GM18870 (cell line): ENCODE data around the gene TMEM187.

Experiments
- ATAC-seq: cut with Tn5 transposase; IDR thresholded peaks from one replicate; pipeline ENCODE4 v1.9.1; 2021; ENCODE audit warnings: moderate library complexity; ENCODE audit not compliant: unreplicated experiment

TMEM187 gene

GRCh38 chrX:153995504-153995903 is 22.9 kb downstream of the TMEM187 start:
- no peak for ATAC-seq

DNA sequence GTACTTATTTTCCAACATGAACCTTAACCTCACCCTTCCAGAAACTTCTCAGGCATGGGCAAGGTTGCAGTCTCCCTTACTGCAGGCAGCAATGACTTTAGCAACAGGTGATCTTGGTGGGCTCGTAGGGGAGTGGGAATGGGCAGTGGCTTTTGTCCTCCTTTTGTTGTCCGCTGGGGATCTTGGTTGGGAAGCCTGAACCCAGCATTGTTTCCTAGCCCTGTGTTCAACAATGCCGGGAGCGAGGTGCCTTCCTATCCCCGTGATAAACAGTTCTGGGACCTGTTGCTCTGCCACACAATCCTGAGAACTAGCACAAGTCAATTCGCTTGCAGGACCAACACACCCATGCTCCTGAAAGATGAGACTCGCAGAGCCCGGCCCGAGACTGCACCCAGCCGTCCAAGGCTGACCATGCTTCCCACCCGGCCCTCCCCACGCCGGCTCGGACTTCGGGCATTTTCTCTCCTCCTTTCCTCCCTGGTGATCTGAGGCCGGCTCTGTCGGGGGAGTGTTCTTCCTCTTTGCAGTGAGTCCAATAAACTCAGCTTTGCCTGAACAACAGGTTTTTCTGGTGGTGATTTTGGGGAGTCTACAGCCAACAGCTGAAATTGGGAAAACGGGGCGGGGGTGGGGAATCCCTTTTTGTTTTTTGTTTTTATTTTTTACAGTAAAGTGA is 26.9 kb downstream of the TMEM187 start:
- ATAC-seq = no peak

DNA sequence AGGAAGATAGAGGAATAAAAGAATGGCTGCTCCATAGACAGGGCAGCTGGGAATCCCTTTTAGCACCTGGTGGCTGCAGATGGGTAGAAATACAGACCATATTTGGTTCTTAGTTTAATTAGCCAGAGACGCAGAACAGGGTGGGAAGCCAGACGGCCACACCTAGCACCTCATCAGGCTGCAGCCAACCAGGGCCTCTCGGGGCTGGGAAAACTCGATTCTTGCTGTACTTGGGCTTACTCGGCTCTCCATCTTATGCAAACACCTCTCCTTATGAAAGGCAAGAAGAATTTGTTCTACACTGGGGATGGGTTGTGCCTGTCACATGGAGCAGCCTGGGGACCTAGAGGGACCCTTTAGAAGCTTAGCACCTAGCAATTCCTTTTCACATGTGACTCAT is 27.5 kb downstream of the TMEM187 start:
- no peak for ATAC-seq

DNA sequence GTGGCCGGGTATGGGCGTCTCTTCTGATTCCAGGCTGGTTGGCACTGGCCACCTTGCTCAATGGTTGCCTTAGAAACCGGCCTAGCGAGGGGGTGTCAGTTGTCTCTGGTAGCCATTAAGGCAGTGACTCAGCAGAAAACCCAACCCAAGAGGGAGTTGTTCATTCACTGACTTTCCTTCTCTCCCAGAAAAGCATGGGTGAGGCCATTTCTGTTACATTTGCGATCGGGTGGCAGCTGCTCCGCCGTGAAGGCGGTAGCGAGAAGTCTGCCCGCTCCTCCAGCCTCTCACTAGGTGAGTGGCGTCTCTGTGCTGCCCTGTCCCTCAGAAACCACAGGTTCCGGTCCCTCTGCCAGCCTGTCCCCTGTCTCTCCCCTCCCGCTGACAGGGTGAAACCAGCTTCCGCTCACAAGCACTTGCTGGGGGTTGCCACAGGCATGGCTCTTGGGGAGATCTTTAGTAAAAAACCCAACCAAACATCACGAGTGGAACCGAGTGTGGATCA is 29.7 kb downstream of the TMEM187 start:
- no peak for ATAC-seq

DNA sequence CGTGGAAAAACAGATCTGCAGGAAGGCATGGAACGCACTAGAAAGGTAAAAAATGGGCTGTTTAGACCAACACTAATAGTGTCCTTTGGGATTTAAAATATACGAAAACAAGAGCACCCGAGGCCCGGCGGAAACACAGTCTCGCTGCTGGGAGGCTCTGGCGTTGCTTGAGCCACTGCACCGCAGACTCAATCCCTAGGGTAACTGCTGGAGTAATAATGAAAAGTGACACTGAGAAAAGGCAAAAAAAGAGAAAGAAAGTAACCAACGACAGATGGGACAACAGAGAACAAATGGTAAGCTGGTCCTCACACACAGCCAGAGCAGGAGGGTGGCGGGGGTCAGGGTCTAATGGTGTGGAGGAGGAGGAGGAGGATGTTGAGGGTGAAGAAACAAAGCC is 31.8 kb downstream of the TMEM187 start:
- no peak for ATAC-seq

GRCh38 chrX:154006947-154007346 is 34.4 kb downstream of the TMEM187 start:
- ATAC-seq = no peak

DNA sequence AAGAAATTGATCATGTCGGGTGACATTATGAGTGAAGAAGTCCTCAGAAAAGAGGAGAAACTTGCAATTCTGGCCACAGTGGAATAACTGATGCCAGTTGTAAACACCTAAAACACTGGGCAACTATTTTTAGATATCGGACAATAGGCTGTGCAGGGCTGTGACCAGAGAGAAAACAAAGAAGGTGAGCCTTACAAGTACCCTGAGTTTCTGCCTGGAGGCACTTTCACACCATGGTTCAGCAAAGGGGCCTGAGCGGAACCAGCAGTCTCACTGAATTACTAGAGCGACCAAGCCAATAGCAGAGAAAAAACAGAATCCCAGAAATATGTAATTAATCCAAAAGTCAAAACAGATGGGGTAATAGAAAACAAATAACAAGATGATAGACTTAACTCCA is 36.0 kb downstream of the TMEM187 start:
- ATAC-seq = no peak

GRCh38 chrX:154010330-154011087 is 38.0 kb downstream of the TMEM187 start:
- no peak for ATAC-seq

DNA sequence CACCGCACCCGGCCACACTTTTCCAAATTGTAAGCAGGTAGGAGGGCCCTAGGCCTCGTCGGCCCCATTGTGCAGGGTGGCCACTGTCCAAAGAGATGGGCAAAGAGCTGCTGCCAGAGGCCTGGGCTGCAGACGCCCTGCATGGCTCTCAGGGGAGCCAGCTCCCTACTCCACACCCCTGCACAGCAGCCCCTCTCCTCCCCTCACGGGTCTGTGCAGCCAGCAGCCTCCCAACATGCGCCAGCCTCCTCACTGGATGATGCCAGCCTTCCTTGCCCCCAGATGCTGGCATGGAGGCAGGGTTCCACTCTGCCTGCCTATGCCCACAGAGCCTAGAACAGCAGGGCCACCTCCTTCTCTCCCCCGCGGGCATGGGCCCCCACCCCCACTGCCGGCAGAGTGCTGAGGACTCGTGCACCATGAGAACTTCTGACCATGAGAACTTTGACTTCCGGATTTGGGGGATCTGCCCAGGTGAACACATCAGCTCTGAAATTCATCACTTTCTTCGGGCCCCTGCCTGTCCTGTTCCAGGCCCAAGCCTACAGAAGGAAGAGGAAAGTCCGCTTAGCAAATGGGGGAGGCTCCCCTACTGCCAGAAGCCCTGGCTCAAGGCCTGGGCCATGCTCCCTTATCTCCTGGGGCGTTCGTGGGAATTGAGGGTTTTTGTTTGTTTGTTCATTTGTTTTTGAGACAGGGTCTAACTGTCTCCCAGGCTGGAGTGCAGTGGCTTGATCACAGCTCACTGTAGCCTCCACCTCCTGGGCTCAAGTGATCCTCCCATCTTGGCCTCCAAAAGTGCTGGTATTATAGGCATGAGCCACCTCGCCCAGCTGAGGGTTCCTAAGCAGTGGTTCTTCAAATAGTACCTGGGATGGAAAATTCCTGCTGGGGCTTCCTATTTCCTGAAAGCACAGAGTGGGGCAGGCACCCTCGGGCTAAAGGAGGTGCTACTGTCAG is 39.1 kb downstream of the TMEM187 start:
- no peak for ATAC-seq

DNA sequence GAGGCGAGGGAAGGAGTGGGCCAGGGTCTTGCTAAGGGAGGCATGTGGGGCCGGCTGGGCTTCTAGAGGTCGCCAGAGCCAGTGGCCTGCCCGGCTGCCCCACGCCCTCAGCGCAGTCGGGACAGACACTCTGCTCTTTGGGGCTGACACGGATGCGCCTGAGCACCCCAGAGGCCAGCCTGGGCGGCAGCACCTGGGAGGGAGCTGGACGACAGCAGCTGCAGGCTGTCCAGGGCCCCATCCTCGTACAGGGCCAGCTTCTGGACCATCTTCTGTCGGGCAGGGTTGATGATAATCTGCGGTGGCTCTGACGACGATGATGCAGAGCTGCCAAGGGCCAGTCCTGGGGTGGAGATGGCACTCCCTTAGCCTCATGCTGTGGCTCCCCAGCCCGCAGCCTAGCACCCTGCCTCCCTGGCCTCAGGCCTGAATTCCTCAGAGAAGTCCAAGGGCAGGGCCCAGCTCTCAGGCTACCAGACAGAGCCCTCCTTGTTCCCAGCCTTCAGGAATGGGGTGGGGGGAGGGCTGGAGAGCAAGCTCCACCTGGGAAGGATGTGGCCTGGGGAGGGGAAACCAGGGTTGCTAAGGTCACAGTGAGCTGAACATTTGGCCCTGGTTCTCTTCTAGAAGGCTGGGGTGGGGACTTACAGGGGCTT is 39.9 kb downstream of the TMEM187 start:
- ATAC-seq = no peak

DNA sequence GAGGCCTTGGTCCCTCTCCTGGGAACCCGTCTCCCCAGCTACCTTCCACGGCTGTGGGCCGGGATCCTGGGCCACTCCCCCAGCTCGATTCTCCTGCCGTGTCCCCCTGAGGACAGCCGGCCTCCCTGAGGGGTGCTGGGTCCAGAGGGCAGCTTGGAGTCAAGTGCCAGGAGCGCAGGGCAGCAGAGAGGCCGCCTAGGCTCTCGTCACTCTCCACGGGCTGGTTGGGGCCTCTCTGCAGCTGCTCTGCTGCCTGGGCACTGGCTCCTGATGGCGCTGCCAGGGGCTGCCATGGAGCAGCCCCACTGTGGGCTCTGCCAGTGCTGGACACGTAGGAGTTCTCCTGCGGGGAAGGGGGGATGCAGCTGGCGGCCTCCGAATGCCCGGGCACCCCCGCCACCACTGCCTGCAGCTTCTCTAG is 40.5 kb downstream of the TMEM187 start:
- no peak for ATAC-seq

- no peak for ATAC-seq
These were observed 41.2 kb downstream of the TMEM187 start for GRCh38 chrX:154013614-154014360.

GRCh38 chrX:154014429-154015380 is 42.2 kb downstream of the TMEM187 start:
- ATAC-seq = no peak

- ATAC-seq = no peak
These were observed 43.2 kb downstream of the TMEM187 start for GRCh38 chrX:154015581-154016264.

DNA sequence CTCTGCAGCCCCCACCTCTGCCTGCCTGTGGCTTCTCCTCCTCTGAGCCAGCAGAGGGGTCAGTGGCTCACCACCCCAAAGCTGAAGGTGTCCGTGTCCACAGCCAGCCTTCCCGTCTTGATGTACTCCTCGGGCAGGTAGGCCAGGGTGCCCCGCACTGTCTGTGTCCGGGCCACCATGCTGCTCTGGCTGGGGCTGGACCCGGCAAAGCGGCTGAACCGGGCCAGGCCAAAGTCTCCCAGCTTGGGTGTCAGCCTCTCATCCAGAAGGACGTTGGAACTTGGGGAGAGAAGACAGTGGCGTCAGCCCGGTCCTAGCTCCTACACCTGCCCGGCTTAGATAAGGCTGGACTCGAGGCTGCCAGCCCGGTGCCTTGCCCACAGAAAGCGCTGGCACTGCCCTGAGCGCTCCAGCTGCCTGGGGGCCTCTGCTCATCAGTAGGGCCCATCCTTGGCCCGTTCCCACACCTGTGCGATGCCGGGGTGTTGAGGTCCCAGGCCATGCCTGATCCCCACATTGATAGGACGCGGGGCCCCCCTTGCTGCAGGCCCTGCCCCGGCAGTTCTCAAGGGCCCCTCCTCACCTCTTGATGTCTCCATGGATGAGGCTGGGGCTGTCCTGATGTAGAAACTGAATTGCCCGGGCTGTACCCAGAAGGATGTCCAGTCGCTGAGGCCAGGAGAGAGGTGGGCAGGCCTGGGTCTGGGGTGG is 44.0 kb downstream of the TMEM187 start:
- ATAC-seq = no peak

DNA sequence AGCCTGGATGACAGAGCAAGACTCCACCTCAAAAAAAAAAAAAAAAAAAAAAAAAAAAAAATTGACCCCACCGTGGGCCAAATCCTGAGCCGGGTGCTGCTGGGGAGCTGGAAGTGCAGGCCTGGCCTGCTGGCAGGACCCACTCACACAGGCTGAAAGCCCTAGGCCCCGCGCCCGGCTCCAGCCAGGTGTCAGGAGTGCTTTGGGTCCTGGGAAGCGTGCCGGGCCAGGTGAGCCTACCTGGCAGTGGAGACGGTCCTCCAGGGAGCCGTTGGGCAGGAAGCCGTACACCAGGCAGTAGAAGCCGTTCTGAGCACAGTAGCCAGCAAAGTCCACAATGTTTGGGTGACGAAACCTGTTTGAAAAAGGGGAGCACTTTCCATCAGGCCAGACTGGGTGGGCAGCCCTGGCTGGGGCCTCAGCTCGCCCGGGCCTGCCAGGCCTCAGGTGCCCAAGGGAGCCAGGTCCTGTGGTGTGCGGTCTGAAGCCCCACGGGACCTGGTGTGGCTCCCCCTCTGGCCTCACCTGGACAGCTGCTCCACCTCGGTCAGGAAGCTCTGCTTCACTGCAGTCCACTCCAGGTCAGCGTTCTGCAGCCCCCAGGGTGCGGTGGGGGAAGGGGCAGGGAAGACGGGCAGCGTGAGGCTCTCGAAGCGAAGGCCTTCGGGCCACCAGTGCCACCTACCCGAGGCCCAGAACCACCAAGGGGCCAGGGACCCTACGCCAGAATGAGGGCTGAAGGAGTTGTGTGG is 45.4 kb downstream of the TMEM187 start:
- ATAC-seq = no peak

DNA sequence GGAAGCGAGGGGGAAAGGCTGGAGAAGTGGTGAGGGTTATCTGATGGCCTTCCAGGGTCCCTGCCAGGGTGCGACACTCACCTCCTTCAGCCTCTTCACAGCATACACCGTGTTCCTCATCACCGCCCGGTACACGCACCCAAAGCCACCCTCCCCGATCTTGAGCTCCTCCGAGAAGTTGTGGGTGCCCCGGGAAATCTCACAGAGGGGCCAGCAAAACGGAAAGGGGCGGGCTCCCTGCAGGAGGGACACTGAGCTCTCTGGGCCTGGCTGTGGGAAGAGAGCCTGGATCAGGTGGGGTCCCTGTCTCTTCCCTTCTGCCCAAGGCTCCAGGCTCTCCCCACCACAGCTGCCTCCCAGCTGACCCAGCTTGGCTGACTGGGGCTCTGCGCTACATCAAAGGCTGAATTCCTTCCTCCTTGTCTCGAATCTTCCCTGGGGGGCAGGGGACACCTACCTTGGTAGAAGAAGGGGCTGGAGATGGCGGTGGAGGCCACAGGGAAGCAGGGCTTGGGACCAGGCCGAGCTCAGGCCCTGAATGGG is 46.0 kb downstream of the TMEM187 start:
- ATAC-seq = no peak
